Gastroesophageal sphincter (tissue), 4 donors: ENCODE measurements around the gene SPON2. TPM values are rescaled to one million over a fixed set of nuclear protein-coding genes. Genes with fewer than 3 reads are reported as not detected.

Experiments used
- ATAC-seq: fragments of 150-250 bp; one replicate; pipeline ENCODE4 v1.9.1; 2016; ENCODE audit warnings: mild to moderate bottlenecking, moderate library complexity
- H3K27ac ChIP-seq, 4 donors: fragments of 200-600 bp; sonication (generic) in 3 of 4; 1 replicate in 3 of 4; 2 replicates in 1 of 4; pipeline ENCODE4 v1.5.1; 2016 to 2019
- H3K27me3 ChIP-seq: fragments of 200-600 bp; sonication (generic); one replicate; pipeline ENCODE4 v1.5.1; 2019
- H3K36me3 ChIP-seq, 2 donors: fragments of 200-600 bp; sonication (generic); one replicate each; pipeline ENCODE4 v1.5.1; 2019; ENCODE audit warnings: control low read depth in 1 of 2
- H3K4me1 ChIP-seq, 3 donors: fragments of 200-600 bp; sonication (generic); 1 replicate in 2 of 3; 2 replicates in 1 of 3; pipeline ENCODE4 v1.5.1; 2016 to 2019; ENCODE audit warnings: control low read depth in 2 of 3
- H3K4me3 ChIP-seq, 2 donors: fragments of 200-600 bp; sonication (generic); one replicate each; pipeline ENCODE4 v1.5.1; 2019; ENCODE audit warnings: mild to moderate bottlenecking in 1 of 2, moderate library complexity in 1 of 2
- H3K9me3 ChIP-seq, 3 donors: fragments of 200-600 bp; sonication (generic); one replicate each; pipeline ENCODE4 v1.5.1; 2017 to 2019; ENCODE audit warnings: control low read depth in 2 of 3
- EP300 ChIP-seq: sonication (generic); formaldehyde crosslinking; IDR thresholded peaks from one replicate; pipeline ENCODE4 v1.6.1; 2017; ENCODE audit warnings: antibody characterized with exemption, mild to moderate bottlenecking
- POLR2A ChIP-seq, 2 donors: fragments of 450-650 bp; IDR thresholded peaks; one replicate each; pipeline ENCODE4 v1.6.1; 2017; ENCODE audit warnings: antibody characterized with exemption in 2 of 2, mild to moderate bottlenecking in 2 of 2, moderate library complexity in 1 of 2
- POLR2AphosphoS5 ChIP-seq: sonication (generic); formaldehyde crosslinking; IDR thresholded peaks from one replicate; pipeline ENCODE4 v1.6.1; 2017; ENCODE audit warnings: antibody characterized with exemption
- WGBS, 2 donors: methylation state at CpG; one replicate each; pipeline ENCODE4 v1.1.5; 2018; ENCODE audit warnings: low coverage in 1 of 2; 5-methylcytosine and 5-hydroxymethylcytosine counted together
- total RNA-seq, 4 donors: library from RNA; depleted of rRNA; stranded (reverse); fragments of >200 nt; gene quantifications; one replicate each; pipeline ENCODE4 v1.1.0, GENCODE V29; 2016
- TF ChIP-seq, protein P1 (sequence below), 4 experiments: fragments of 200-600 bp in 2 of 4; fragments of 450-650 bp in 2 of 4; sonication (generic) in 1 of 4; IDR thresholded peaks; one replicate each; pipeline ENCODE4 v1.5.1; 2017 to 2019; ENCODE audit warnings: antibody characterized with exemption in 4 of 4, mild to moderate bottlenecking in 2 of 4, moderate library complexity in 2 of 4

The SPON2 gene
- total RNA-seq, 4 donors from 2014 or later, result 16.3 to 72.5 (median 55.0) TPM

GRCh38 chr4:1179976-1180375 lies 7.6 kb upstream of the SPON2 start:
- Histone ChIP-seq H3K4me3 (no peak overlapping the region), H3K27ac (no peak overlapping the region), H3K9me3 (peaks cover 0 to 8% (median 0%) of the 10 kb centered on the region in 3 donors), H3K27me3 (no peaks in the 10 kb centered on the region), H3K4me1 (peaks cover 0 to 13% (median 6%) of the 10 kb centered on the region in 3 donors), H3K36me3 (no peaks in the 10 kb centered on the region)
- TF ChIP-seq, protein P1, sequence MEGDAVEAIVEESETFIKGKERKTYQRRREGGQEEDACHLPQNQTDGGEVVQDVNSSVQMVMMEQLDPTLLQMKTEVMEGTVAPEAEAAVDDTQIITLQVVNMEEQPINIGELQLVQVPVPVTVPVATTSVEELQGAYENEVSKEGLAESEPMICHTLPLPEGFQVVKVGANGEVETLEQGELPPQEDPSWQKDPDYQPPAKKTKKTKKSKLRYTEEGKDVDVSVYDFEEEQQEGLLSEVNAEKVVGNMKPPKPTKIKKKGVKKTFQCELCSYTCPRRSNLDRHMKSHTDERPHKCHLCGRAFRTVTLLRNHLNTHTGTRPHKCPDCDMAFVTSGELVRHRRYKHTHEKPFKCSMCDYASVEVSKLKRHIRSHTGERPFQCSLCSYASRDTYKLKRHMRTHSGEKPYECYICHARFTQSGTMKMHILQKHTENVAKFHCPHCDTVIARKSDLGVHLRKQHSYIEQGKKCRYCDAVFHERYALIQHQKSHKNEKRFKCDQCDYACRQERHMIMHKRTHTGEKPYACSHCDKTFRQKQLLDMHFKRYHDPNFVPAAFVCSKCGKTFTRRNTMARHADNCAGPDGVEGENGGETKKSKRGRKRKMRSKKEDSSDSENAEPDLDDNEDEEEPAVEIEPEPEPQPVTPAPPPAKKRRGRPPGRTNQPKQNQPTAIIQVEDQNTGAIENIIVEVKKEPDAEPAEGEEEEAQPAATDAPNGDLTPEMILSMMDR (IDR thresholded peaks at IDR 0.05), result no peak
- TF ChIP-seq EP300 (no peak), POLR2AphosphoS5 (no peak), POLR2A (IDR thresholded peaks at IDR 0.05) (no peak)
- ATAC-seq, result no peak
- 86% methylated on average over 1 of the region's 1 CpG; no CpG with 5 or more reads in 1 of the 2 donors for WGBS, 2 donors

GRCh38 chr4:1179089-1179441 lies 6.7 kb upstream of the SPON2 start:
- H3K9me3 ChIP-seq, result peaks cover 0 to 8% (median 0%) of the 10 kb centered on the region in 3 donors
- WGBS, 2 donors, result 76 to 80% methylated on average over 3 of the region's 7 CpGs
- H3K27ac ChIP-seq, result no peak overlapping the region
- H3K4me3 ChIP-seq, result no peak overlapping the region
- H3K4me1 ChIP-seq, result peaks cover 0 to 13% (median 6%) of the 10 kb centered on the region in 3 donors
- peaks cover 1% of the 10 kb centered on the region for H3K27me3 ChIP-seq
- no peak for ATAC-seq
- TF ChIP-seq POLR2AphosphoS5, result no peak
- no peak for TF ChIP-seq EP300
- no peak for TF ChIP-seq POLR2A (IDR thresholded peaks at IDR 0.05)
- TF ChIP-seq, protein P1 (IDR thresholded peaks at IDR 0.05), result no peak
- H3K36me3 ChIP-seq, result no peaks in the 10 kb centered on the region

DNA sequence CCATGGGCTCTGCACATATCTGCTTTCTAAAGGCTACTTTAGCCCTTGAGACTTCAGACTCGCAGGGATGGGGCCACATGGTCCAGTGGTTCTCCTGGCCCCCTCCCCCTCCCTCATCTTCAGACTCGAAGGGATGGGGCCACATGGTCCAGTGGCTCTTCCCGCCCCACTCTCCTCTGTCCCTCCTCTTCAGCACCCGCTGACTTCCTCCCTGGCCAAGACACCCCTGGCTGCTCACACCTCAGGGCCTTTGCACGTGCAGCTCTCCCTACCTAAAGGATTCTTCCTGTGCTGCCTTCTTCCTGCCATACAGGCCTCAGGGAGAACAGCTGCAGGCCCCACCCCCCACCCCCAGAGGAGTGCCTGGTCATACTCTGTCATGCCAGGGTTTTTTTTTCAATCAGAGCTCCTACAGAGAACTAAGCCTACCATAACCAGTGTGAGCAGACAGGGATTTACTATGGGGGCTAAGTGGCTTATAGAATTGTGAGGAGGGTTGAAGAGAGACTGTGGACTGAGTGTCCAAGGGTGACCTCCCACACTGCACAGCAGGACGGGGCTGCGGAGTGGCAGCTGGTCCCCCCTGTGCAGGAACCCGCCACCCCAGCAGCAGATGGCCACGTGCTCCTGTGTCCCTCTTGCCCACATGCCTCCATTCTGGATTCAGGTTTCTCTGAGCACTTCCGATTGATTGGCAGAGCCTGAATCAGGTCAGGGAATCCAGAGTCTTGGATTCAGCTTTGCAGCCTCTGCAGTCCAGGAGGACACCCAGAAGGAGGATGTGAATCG lies 6.1 kb upstream of the SPON2 start:
- Histone ChIP-seq H3K4me3 (no peak overlapping the region), H3K4me1 (peaks cover 0 to 13% (median 6%) of the 10 kb centered on the region in 3 donors), H3K9me3 (peaks cover 0 to 8% (median 0%) of the 10 kb centered on the region in 3 donors), H3K36me3 (no peaks in the 10 kb centered on the region), H3K27ac (no peak overlapping the region), H3K27me3 (peaks cover 7% of the 10 kb centered on the region)
- 91 to 100% methylated on average over 2 to 4 of the region's 11 CpGs for WGBS, 2 donors
- no peak for ATAC-seq
- no peak for TF ChIP-seq POLR2A (IDR thresholded peaks at IDR 0.05)
- TF ChIP-seq POLR2AphosphoS5, result no peak
- TF ChIP-seq, protein P1 (IDR thresholded peaks at IDR 0.05), result no peak
- TF ChIP-seq EP300, result no peak

- Histone ChIP-seq H3K9me3 (peaks cover 0 to 8% (median 0%) of the 10 kb centered on the region in 3 donors), H3K4me1 (peaks cover 0 to 21% (median 11%) of the 10 kb centered on the region in 3 donors), H3K36me3 (no peaks in the 10 kb centered on the region), H3K27ac (peak overlapping the region in 1 of 4 donors; percentile 27), H3K4me3 (no peak overlapping the region), H3K27me3 (peaks cover 17% of the 10 kb centered on the region)
- no peak for ATAC-seq
- TF ChIP-seq POLR2AphosphoS5 (no peak), EP300 (no peak), POLR2A (IDR thresholded peaks at IDR 0.05) (no peak)
- TF ChIP-seq, protein P1 (IDR thresholded peaks at IDR 0.05), result no peak
- WGBS, 2 donors, result 100% methylated on average over 1 of the region's 28 CpGs; no CpG with 5 or more reads in 1 of the 2 donors
These were observed 5.1 kb upstream of the SPON2 start for GRCh38 chr4:1177274-1178141.
